ENCODE measurements around the gene FOXR1. TPM values are rescaled to one million over a fixed set of nuclear protein-coding genes. Genes with fewer than 3 reads are reported as not detected.
"Not testable (repeated sequence)": the region's sequence is repeated elsewhere in the genome, so short reads cannot be mapped to it uniquely, and the experiment has no call there.

The FOXR1 gene
- total RNA-seq, 2 donors from 2014 or later, result not detected

DNA sequence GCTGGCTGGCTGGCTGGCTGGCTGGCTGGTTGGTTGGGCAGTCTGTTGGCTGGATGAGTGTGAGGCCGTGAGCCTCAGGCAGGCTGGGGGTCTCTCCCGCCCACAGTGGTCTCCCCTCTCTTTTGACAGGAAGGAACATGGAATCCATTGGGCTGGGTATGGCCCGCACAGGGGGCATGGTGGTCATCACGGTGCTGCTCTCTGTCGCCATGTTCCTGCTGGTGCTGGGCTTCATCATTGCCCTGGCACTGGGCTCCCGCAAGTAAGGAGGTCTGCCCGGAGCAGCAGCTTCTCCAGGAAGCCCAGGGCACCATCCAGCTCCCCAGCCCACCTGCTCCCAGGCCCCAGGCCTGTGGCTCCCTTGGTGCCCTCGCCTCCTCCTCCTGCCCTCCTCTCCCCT is 13.6 kb upstream of the FOXR1 start:
- TF ChIP-seq, protein P1, sequence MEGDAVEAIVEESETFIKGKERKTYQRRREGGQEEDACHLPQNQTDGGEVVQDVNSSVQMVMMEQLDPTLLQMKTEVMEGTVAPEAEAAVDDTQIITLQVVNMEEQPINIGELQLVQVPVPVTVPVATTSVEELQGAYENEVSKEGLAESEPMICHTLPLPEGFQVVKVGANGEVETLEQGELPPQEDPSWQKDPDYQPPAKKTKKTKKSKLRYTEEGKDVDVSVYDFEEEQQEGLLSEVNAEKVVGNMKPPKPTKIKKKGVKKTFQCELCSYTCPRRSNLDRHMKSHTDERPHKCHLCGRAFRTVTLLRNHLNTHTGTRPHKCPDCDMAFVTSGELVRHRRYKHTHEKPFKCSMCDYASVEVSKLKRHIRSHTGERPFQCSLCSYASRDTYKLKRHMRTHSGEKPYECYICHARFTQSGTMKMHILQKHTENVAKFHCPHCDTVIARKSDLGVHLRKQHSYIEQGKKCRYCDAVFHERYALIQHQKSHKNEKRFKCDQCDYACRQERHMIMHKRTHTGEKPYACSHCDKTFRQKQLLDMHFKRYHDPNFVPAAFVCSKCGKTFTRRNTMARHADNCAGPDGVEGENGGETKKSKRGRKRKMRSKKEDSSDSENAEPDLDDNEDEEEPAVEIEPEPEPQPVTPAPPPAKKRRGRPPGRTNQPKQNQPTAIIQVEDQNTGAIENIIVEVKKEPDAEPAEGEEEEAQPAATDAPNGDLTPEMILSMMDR (IDR thresholded peaks at IDR 0.05), result no peak
- Histone ChIP-seq H3K27me3 (replicated peaks; ENCODE audit: insufficient read depth) (no peaks in the 10 kb centered on the region), H3K4me1 (ENCODE audit: control insufficient read depth in 1 of 2, low read depth in 2 of 2) (no peaks in the 10 kb centered on the region), H3K36me3 (no peaks in the 10 kb centered on the region), H3K27ac (no peak overlapping the region), H3K4me3 (no peak overlapping the region), H3K9me3 (no peaks in the 10 kb centered on the region)
- ATAC-seq (ENCODE audit: insufficient number of reproducible peaks, low FRiP score, low read depth) (no peak), DNase-seq (ENCODE audit: low spot score) (no peak)

GRCh38 chr11:118958577-118958976 is 13.0 kb upstream of the FOXR1 start:
- Histone ChIP-seq H3K4me1 (ENCODE audit: control insufficient read depth in 1 of 2, low read depth in 2 of 2) (no peaks in the 10 kb centered on the region), H3K36me3 (no peaks in the 10 kb centered on the region), H3K9me3 (no peaks in the 10 kb centered on the region), H3K27ac (no peak overlapping the region), H3K4me3 (no peak overlapping the region), H3K27me3 (replicated peaks; ENCODE audit: insufficient read depth) (no peaks in the 10 kb centered on the region)
- ATAC-seq (ENCODE audit: insufficient number of reproducible peaks, low FRiP score, low read depth), result no peak
- DNase-seq (ENCODE audit: low spot score), result no peak
- TF ChIP-seq, protein P1 (IDR thresholded peaks at IDR 0.05), result no peak

- no peak overlapping the region for H3K27ac ChIP-seq
- no peak overlapping the region for H3K4me3 ChIP-seq
- TF ChIP-seq, protein P1 (IDR thresholded peaks at IDR 0.05), result no peak
- no peaks in the 10 kb centered on the region for H3K27me3 ChIP-seq (replicated peaks; ENCODE audit: insufficient read depth)
- H3K4me1 ChIP-seq (ENCODE audit: control insufficient read depth in 1 of 2, low read depth in 2 of 2), result no peaks in the 10 kb centered on the region
- no peaks in the 10 kb centered on the region for H3K36me3 ChIP-seq
- DNase-seq (ENCODE audit: low spot score) (no peak), ATAC-seq (ENCODE audit: insufficient number of reproducible peaks, low FRiP score, low read depth) (no peak)
- no peaks in the 10 kb centered on the region for H3K9me3 ChIP-seq
Observed at GRCh38 chr11:118961189-118961588, 10.4 kb upstream of the FOXR1 start.

- Histone ChIP-seq H3K27ac (no peak overlapping the region), H3K36me3 (no peaks in the 10 kb centered on the region), H3K4me3 (no peak overlapping the region), H3K4me1 (ENCODE audit: control insufficient read depth in 1 of 2, low read depth in 2 of 2) (no peaks in the 10 kb centered on the region), H3K9me3 (no peaks in the 10 kb centered on the region), H3K27me3 (replicated peaks; ENCODE audit: insufficient read depth) (no peaks in the 10 kb centered on the region)
- DNase-seq (ENCODE audit: low spot score) (no peak), ATAC-seq (ENCODE audit: insufficient number of reproducible peaks, low FRiP score, low read depth) (no peak)
- TF ChIP-seq, protein P1 (IDR thresholded peaks at IDR 0.05), result no peak
Observed at GRCh38 chr11:118961591-118961990, 10.0 kb upstream of the FOXR1 start.

DNA sequence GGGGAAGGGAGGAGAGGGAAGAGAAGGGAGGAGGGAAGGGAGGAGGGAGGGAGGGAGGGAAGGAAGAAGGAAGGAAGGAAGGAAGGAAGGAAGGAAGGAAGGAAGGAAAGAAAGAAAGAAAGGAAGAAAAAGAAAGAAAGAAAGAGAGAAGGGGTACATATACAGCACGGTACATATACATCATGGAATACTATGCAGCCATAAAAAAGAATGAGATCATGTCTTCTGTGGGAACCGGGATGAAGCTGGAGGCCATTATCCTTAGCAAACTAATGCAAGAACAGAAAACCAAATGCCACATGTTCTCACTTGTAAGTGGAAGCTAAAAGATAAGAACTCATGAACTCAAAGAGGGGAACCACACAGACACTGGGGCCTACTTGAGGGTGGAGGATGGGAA is 2.1 kb upstream of the FOXR1 start:
- not testable (repeated sequence) for H3K36me3 ChIP-seq; H3K4me1 ChIP-seq (ENCODE audit: control insufficient read depth in 1 of 2, low read depth in 2 of 2); H3K4me3 ChIP-seq; H3K27ac ChIP-seq; H3K9me3 ChIP-seq; DNase-seq (ENCODE audit: low spot score); ATAC-seq (ENCODE audit: insufficient number of reproducible peaks, low FRiP score, low read depth); H3K27me3 ChIP-seq (replicated peaks; ENCODE audit: insufficient read depth)

GRCh38 chr11:118973985-118974384 is 2.4 kb downstream of the FOXR1 start:
- H3K36me3 ChIP-seq, result no peaks in the 10 kb centered on the region
- no peak for DNase-seq (ENCODE audit: low spot score)
- TF ChIP-seq, protein P1 (IDR thresholded peaks at IDR 0.05), result no peak
- no peak overlapping the region for H3K4me3 ChIP-seq
- no peak for ATAC-seq (ENCODE audit: insufficient number of reproducible peaks, low FRiP score, low read depth)
- H3K4me1 ChIP-seq (ENCODE audit: control insufficient read depth in 1 of 2, low read depth in 2 of 2), result no peaks in the 10 kb centered on the region
- H3K9me3 ChIP-seq, result no peaks in the 10 kb centered on the region
- no peaks in the 10 kb centered on the region for H3K27me3 ChIP-seq (replicated peaks; ENCODE audit: insufficient read depth)
- no peak overlapping the region for H3K27ac ChIP-seq

Measured in thoracic aorta (tissue), 2 donors.